Measurements from ENCODE around the gene CLGN. TPM values are rescaled to one million over a fixed set of nuclear protein-coding genes. Genes with fewer than 3 reads are reported as not detected.

Gene CLGN
- total and polyA plus RNA-seq, 2 of the 13 experiments (the other 11 are each of a cell fraction or from before 2014, with no cell fraction given), result 7.2 to 17.0 TPM

DNA sequence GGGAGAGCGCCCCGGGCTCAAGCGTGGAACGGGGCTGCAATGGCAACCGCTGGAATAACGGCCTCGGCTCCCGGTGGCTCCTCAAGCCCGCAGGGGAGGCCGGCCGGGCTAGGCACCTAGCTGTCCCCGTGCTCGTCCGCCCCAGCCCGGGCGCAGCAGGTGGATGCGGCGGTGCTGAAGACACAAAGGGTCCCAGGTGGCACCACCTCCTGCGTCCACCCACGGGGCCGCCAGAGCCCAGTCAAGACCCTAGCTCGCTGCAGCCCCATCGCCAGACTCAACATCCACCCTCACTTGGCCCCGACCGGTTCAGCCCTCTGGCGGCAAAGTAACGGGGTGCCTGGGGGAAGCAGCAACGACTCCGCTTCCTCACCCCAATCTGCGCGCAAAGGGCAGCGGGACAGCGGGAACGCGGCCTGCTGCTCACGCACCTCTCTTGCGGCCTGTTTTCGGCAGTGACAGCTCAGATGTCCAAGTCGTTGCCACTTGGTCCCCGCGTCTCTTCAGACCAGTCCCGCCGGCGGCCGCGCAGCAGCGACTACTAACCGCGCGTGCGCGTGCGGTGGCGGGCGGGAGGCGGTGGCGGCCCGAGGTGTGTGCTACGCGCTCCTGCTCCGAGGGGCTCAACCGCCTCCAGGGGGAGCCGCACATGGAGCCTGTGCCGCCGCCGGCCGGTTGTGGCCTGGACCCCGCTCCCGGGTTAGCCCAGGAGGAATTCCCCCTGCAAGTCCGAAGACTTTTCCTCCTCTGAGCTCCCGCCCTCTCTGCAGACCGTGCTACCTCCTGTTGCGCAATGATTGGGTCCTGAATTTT, at the start of gene CLGN (continued):
- TF ChIP-seq TBL1XR1 (IDR thresholded peaks at IDR 0.05; ENCODE audit: borderline replicate concordance, low read length, partially characterized antibody) (no peak), SMAD1 (CRISPR knock-in tag; IDR thresholded peaks at IDR 0.05; ENCODE audit: borderline replicate concordance, low read depth) (peak; percentile 56; the same call in 1 of the 2 replicates), TSC22D2 (CRISPR knock-in tag; IDR thresholded peaks at IDR 0.05; ENCODE audit: borderline replicate concordance) (no peak), CHD2 (IDR thresholded peaks at IDR 0.05; ENCODE audit: low read depth, low read length) (no peak), KDM4B (CRISPR knock-in tag; IDR thresholded peaks at IDR 0.05) (no peak), BHLHE40 (IDR thresholded peaks at IDR 0.05; ENCODE audit: low read length) (no peak), KLF15 (CRISPR knock-in tag; IDR thresholded peaks at IDR 0.05; ENCODE audit: borderline replicate concordance) (no peak), RBFOX2 (IDR thresholded peaks at IDR 0.05; ENCODE audit: low read depth, low read length) (peak; percentile 78; the same call in 1 of the 2 replicates), ZNF660 (CRISPR knock-in tag; IDR thresholded peaks at IDR 0.05; ENCODE audit: borderline replicate concordance, low read depth) (no peak), MYNN (CRISPR knock-in tag; IDR thresholded peaks at IDR 0.05; ENCODE audit: low read depth) (no peak)
- TF ChIP-seq, protein P1, sequence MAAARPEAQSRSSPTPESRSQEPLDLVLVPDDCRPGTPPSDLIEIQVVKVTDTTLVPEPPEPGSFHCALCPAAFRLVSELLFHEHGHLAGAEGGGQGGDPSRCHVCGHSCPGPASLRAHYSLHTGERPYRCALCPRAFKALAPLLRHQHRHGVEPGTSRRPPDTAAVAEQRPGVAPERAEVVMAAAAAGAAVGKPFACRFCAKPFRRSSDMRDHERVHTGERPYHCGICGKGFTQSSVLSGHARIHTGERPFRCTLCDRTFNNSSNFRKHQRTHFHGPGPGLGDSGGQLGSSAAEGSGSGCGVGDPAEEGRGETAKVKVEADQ (CRISPR knock-in tag; IDR thresholded peaks at IDR 0.05; ENCODE audit: borderline replicate concordance), result no peak
- TF ChIP-seq, protein P2, sequence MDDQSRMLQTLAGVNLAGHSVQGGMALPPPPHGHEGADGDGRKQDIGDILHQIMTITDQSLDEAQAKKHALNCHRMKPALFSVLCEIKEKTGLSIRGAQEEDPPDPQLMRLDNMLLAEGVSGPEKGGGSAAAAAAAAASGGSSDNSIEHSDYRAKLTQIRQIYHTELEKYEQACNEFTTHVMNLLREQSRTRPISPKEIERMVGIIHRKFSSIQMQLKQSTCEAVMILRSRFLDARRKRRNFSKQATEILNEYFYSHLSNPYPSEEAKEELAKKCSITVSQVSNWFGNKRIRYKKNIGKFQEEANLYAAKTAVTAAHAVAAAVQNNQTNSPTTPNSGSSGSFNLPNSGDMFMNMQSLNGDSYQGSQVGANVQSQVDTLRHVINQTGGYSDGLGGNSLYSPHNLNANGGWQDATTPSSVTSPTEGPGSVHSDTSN (CRISPR knock-in tag; IDR thresholded peaks at IDR 0.05; ENCODE audit: borderline replicate concordance), result 0 out of 2 replicates have a peak, but pooled peaks have one; percentile 51
- TF ChIP-seq, protein P3, sequence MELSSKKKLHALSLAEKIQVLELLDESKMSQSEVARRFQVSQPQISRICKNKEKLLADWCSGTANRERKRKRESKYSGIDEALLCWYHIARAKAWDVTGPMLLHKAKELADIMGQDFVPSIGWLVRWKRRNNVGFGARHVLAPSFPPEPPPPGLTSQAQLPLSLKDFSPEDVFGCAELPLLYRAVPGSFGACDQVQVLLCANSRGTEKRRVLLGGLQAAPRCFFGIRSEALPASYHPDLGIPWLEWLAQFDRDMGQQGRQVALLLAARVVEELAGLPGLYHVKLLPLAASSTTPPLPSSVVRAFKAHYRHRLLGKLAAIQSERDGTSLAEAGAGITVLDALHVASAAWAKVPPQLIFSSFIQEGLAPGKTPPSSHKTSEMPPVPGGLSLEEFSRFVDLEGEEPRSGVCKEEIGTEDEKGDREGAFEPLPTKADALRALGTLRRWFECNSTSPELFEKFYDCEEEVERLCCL (CRISPR knock-in tag; IDR thresholded peaks at IDR 0.05; ENCODE audit: borderline replicate concordance), result 0 out of 2 replicates have a peak, but pooled peaks have one; percentile 30
- TF ChIP-seq, protein P4, sequence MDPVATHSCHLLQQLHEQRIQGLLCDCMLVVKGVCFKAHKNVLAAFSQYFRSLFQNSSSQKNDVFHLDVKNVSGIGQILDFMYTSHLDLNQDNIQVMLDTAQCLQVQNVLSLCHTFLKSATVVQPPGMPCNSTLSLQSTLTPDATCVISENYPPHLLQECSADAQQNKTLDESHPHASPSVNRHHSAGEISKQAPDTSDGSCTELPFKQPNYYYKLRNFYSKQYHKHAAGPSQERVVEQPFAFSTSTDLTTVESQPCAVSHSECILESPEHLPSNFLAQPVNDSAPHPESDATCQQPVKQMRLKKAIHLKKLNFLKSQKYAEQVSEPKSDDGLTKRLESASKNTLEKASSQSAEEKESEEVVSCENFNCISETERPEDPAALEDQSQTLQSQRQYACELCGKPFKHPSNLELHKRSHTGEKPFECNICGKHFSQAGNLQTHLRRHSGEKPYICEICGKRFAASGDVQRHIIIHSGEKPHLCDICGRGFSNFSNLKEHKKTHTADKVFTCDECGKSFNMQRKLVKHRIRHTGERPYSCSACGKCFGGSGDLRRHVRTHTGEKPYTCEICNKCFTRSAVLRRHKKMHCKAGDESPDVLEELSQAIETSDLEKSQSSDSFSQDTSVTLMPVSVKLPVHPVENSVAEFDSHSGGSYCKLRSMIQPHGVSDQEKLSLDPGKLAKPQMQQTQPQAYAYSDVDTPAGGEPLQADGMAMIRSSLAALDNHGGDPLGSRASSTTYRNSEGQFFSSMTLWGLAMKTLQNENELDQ (CRISPR knock-in tag; IDR thresholded peaks at IDR 0.05; ENCODE audit: borderline replicate concordance), result no peak
- TF ChIP-seq, protein P5, sequence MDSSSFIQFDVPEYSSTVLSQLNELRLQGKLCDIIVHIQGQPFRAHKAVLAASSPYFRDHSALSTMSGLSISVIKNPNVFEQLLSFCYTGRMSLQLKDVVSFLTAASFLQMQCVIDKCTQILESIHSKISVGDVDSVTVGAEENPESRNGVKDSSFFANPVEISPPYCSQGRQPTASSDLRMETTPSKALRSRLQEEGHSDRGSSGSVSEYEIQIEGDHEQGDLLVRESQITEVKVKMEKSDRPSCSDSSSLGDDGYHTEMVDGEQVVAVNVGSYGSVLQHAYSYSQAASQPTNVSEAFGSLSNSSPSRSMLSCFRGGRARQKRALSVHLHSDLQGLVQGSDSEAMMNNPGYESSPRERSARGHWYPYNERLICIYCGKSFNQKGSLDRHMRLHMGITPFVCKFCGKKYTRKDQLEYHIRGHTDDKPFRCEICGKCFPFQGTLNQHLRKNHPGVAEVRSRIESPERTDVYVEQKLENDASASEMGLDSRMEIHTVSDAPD (CRISPR knock-in tag; IDR thresholded peaks at IDR 0.05), result no peak
- TF ChIP-seq, protein P6, sequence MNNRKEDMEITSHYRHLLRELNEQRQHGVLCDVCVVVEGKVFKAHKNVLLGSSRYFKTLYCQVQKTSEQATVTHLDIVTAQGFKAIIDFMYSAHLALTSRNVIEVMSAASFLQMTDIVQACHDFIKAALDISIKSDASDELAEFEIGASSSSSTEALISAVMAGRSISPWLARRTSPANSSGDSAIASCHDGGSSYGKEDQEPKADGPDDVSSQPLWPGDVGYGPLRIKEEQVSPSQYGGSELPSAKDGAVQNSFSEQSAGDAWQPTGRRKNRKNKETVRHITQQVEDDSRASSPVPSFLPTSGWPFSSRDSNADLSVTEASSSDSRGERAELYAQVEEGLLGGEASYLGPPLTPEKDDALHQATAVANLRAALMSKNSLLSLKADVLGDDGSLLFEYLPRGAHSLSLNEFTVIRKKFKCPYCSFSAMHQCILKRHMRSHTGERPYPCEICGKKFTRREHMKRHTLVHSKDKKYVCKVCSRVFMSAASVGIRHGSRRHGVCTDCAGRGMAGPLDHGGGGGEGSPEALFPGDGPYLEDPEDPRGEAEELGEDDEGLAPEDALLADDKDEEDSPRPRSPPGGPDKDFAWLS (CRISPR knock-in tag; IDR thresholded peaks at IDR 0.05; ENCODE audit: borderline replicate concordance), result peak; percentile 68
- TF ChIP-seq, protein P7, sequence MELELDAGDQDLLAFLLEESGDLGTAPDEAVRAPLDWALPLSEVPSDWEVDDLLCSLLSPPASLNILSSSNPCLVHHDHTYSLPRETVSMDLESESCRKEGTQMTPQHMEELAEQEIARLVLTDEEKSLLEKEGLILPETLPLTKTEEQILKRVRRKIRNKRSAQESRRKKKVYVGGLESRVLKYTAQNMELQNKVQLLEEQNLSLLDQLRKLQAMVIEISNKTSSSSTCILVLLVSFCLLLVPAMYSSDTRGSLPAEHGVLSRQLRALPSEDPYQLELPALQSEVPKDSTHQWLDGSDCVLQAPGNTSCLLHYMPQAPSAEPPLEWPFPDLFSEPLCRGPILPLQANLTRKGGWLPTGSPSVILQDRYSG (CRISPR knock-in tag; IDR thresholded peaks at IDR 0.05), result no peak
